ENCODE measurements around the gene KANK4.
A peak's percentile ranks its signal among the peaks of the same experiment; 100 is the strongest.

Gene KANK4

GRCh38 chr1:62318756-62319544 is at the start of gene KANK4:
Gene KANK4 (minus strand): TSS chr1:62319434. CDS start chr1:62281564, 37,870 bp downstream.
- peak in 1 of 2 experiments; percentile 3 for DNase-seq

GRCh38 chr1:62368989-62369388 is 49.8 kb upstream of the KANK4 start:
- no peak for DNase-seq

- DNase-seq, result no peak
Observed at GRCh38 chr1:62367005-62367557, 47.8 kb upstream of the KANK4 start.

- DNase-seq, result no peak
Observed at GRCh38 chr1:62364721-62365120, 45.5 kb upstream of the KANK4 start.

- no peak for DNase-seq
Observed at GRCh38 chr1:62362926-62363325, 43.7 kb upstream of the KANK4 start.

- peak; percentile 14 to 57 for DNase-seq
Observed at GRCh38 chr1:62362061-62362917, 43.1 kb upstream of the KANK4 start.

- no peak for DNase-seq
Observed at GRCh38 chr1:62361431-62361830, 42.2 kb upstream of the KANK4 start.

GRCh38 chr1:62358665-62359373 is 39.6 kb upstream of the KANK4 start:
- peak; percentile 44 to 86 for DNase-seq

- no peak for DNase-seq
Observed at GRCh38 chr1:62357916-62358315, 38.7 kb upstream of the KANK4 start.

- no peak for DNase-seq
Observed at GRCh38 chr1:62356257-62356835, 37.1 kb upstream of the KANK4 start.

- no peak for DNase-seq
Observed at GRCh38 chr1:62355095-62355494, 35.9 kb upstream of the KANK4 start.

GRCh38 chr1:62353853-62354252 is 34.6 kb upstream of the KANK4 start:
- no peak for DNase-seq

GRCh38 chr1:62352387-62352786 is 33.2 kb upstream of the KANK4 start:
- no peak for DNase-seq

- DNase-seq, result no peak
Observed at GRCh38 chr1:62349470-62350233, 30.4 kb upstream of the KANK4 start.

GRCh38 chr1:62346886-62347285 is 27.7 kb upstream of the KANK4 start:
- no peak for DNase-seq

GRCh38 chr1:62343911-62344310 is 24.7 kb upstream of the KANK4 start:
- DNase-seq, result no peak

GRCh38 chr1:62342270-62342669 is 23.0 kb upstream of the KANK4 start:
- no peak for DNase-seq

GRCh38 chr1:62341615-62342014 is 22.4 kb upstream of the KANK4 start:
- no peak for DNase-seq

- no peak for DNase-seq
Observed at GRCh38 chr1:62341089-62341488, 21.9 kb upstream of the KANK4 start.

GRCh38 chr1:62337706-62338631 is 18.7 kb upstream of the KANK4 start:
- no peak for DNase-seq
